Fibroblast of upper back skin (primary cell): ENCODE data around the gene PLA2G6.
"Not testable (repeated sequence)": the region's sequence is repeated elsewhere in the genome, so short reads cannot be mapped to it uniquely, and the experiment has no call there.

Experiments
- DNase-seq: peaks from one replicate; pipeline ENCODE4 v3.0.0-alpha.2; 2013

PLA2G6 gene

GRCh38 chr22:38165922-38166593, 15.6 kb downstream of the PLA2G6 start:
- no peak for DNase-seq

- no peak for DNase-seq
These were observed 17.1 kb downstream of the PLA2G6 start for GRCh38 chr22:38164551-38164918.

- DNase-seq: no peak
These were observed 17.6 kb downstream of the PLA2G6 start for GRCh38 chr22:38163844-38164550.

GRCh38 chr22:38162881-38163843, 18.5 kb downstream of the PLA2G6 start:
- no peak for DNase-seq

GRCh38 chr22:38155703-38156102, 25.9 kb downstream of the PLA2G6 start:
- no peak for DNase-seq

GRCh38 chr22:38154563-38154915, 27.1 kb downstream of the PLA2G6 start:
- not testable (repeated sequence) for DNase-seq

- DNase-seq: peak; percentile 29
These were observed 27.6 kb downstream of the PLA2G6 start for GRCh38 chr22:38153821-38154562.

GRCh38 chr22:38151126-38151500, 30.5 kb downstream of the PLA2G6 start:
- no peak for DNase-seq

- peak; percentile 89 for DNase-seq
These were observed 33.4 kb downstream of the PLA2G6 start for GRCh38 chr22:38148245-38148644.

- DNase-seq: not testable (repeated sequence)
These were observed 35.5 kb downstream of the PLA2G6 start for GRCh38 chr22:38146166-38146565.

- DNase-seq: no peak
These were observed 37.6 kb downstream of the PLA2G6 start for GRCh38 chr22:38144025-38144405.

GRCh38 chr22:38142606-38143005, 39.0 kb downstream of the PLA2G6 start:
- DNase-seq: no peak

- DNase-seq: no peak
These were observed 40.2 kb downstream of the PLA2G6 start for GRCh38 chr22:38141217-38141973.

- no peak for DNase-seq
These were observed 41.7 kb downstream of the PLA2G6 start for GRCh38 chr22:38139901-38140300.

GRCh38 chr22:38138961-38139360, 42.7 kb downstream of the PLA2G6 start:
- DNase-seq: no peak

- DNase-seq: no peak
These were observed 43.5 kb downstream of the PLA2G6 start for GRCh38 chr22:38137876-38138687.

GRCh38 chr22:38136607-38137006, 45.0 kb downstream of the PLA2G6 start:
- DNase-seq: no peak

- peak; percentile 81 for DNase-seq
These were observed 46.4 kb downstream of the PLA2G6 start for GRCh38 chr22:38135133-38135706.

- DNase-seq: no peak
These were observed 48.3 kb downstream of the PLA2G6 start for GRCh38 chr22:38133331-38133730.

GRCh38 chr22:38132794-38133193, 48.8 kb downstream of the PLA2G6 start:
- DNase-seq: no peak

GRCh38 chr22:38132136-38132535, 49.5 kb downstream of the PLA2G6 start:
- no peak for DNase-seq
